ENCODE results near the gene NVL. TPM values are rescaled to one million over a fixed set of nuclear protein-coding genes. Genes with fewer than 3 reads are reported as not detected.
A peak's percentile ranks its signal among the peaks of the same experiment; 100 is the strongest.
"Not testable (repeated sequence)": the region's sequence is repeated elsewhere in the genome, so short reads cannot be mapped to it uniquely, and the experiment has no call there.

Gene NVL
- total RNA-seq, 1 donor from 2014 or later = 101 TPM

- peaks cover 18% of the 10 kb centered on the region for H3K9me3 Mint-ChIP-seq
- Histone ChIP-seq H3K27me3 (no peaks in the 10 kb centered on the region), H3K9ac (no peak overlapping the region), H3K27ac (no peak overlapping the region), H3K4me1 (no peaks in the 10 kb centered on the region), H3K36me3 (no peaks in the 10 kb centered on the region), H3K4me3 (no peak overlapping the region), H2AFZ (replicated peaks) (no peak overlapping the region), H3F3A (ENCODE audit: low read depth) (no peaks in the 10 kb centered on the region), H3K9me3 (ENCODE audit: low read depth) (peaks cover 6% of the 10 kb centered on the region), H3K4me2 (no peak overlapping the region), H3K79me2 (ENCODE audit: low read depth) (no peaks in the 10 kb centered on the region), H4K20me1 (ENCODE audit: low read depth) (no peaks in the 10 kb centered on the region)
- DNase-seq (ENCODE audit: low spot score) = no peak
- no peak overlapping the region for H3K27ac Mint-ChIP-seq
- peaks cover 2% of the 10 kb centered on the region for H3K4me1 Mint-ChIP-seq
- no peaks in the 10 kb centered on the region for H3K27me3 Mint-ChIP-seq (ENCODE audit: insufficient read depth, low read depth)
- no peak for TF ChIP-seq CTCF (IDR thresholded peaks at IDR 0.05)
- TF ChIP-seq EZH2 (IDR thresholded peaks at IDR 0.05) = no peak
- TF ChIP-seq EZH2phosphoT487 (IDR thresholded peaks at IDR 0.05) = no peak
- H3K4me3 Mint-ChIP-seq = no peak overlapping the region
- H3K36me3 Mint-ChIP-seq = no peaks in the 10 kb centered on the region
These were observed 18.2 kb upstream of the NVL start for GRCh38 chr1:224348137-224348536.

GRCh38 chr1:224343679-224344078, 13.7 kb upstream of the NVL start:
- peaks cover 29% of the 10 kb centered on the region for H3K9me3 Mint-ChIP-seq

DNA sequence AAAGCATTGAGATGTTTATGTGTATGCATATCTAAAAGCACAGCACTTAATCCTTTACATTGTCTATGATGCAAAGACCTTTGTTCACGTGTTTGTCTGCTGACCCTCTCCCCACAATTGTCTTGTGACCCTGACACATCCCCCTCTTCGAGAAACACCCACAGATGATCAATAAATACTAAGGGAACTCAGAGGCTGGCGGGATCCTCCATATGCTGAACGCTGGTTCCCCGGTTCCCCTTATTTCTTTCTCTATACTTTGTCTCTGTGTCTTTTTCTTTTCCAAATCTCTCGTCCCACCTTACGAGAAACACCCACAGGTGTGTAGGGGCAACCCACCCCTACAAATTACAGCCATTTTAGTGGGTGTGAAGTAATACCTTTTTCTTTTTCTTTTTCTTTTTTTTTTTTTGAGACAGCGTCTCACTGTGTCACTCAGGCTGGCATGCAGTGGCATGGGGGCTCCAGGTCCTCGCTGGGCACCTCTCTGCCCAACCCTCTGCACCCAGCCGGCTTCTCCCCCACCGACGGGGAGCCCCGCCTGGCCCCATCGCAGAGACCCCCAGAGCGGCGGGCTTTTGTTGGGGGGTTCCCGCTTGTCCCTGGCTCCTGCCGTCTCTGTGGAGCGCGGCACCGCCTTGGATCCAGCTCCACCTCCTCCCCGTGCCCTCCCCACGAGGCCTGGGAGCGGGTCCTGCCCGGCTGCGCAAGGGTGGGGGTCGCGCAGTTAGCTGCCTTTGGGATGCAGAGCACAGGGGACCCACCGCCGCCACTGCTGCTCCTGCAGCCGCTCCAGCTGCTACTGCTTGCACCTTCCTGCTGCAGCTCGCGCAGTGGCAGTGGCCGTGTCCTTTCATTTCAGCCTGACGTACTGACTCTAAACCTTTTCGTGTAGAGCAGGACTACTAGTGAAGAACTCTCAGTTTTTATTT, 10.7 kb upstream of the NVL start:
- H3K27me3 ChIP-seq; H4K20me1 ChIP-seq (ENCODE audit: low read depth); H3K4me1 Mint-ChIP-seq; H3K4me1 ChIP-seq; H3K27me3 Mint-ChIP-seq (ENCODE audit: insufficient read depth, low read depth); H3K9ac ChIP-seq; H3K36me3 ChIP-seq; H3K27ac ChIP-seq; H3K79me2 ChIP-seq (ENCODE audit: low read depth); H3K27ac Mint-ChIP-seq; H3K9me3 ChIP-seq (ENCODE audit: low read depth); H3K36me3 Mint-ChIP-seq: not testable (repeated sequence)
- peak; percentile 45 for DNase-seq (ENCODE audit: low spot score)
- Histone ChIP-seq H3K4me3 (peak overlapping the region; percentile 54), H3K4me2 (peak overlapping the region; percentile 88), H3F3A (ENCODE audit: low read depth) (peaks cover 25% of the 10 kb centered on the region), H2AFZ (replicated peaks) (peak overlapping the region; percentile 98)
- Mint-ChIP-seq H3K9me3 (peaks cover 26% of the 10 kb centered on the region), H3K4me3 (peak overlapping the region; percentile 71)

More at GRCh38 chr1:224343679-224344078, 13.7 kb upstream of the NVL start:
- H3K36me3 Mint-ChIP-seq = peaks cover 4% of the 10 kb centered on the region
- Histone ChIP-seq H3F3A (ENCODE audit: low read depth) (peaks cover 22% of the 10 kb centered on the region), H3K4me2 (no peak overlapping the region), H3K27ac (no peak overlapping the region), H3K4me1 (peaks cover 10% of the 10 kb centered on the region), H4K20me1 (ENCODE audit: low read depth) (no peaks in the 10 kb centered on the region), H3K9ac (no peak overlapping the region), H3K4me3 (no peak overlapping the region), H3K79me2 (ENCODE audit: low read depth) (no peaks in the 10 kb centered on the region), H3K36me3 (no peaks in the 10 kb centered on the region), H3K27me3 (no peaks in the 10 kb centered on the region), H3K9me3 (ENCODE audit: low read depth) (peaks cover 6% of the 10 kb centered on the region), H2AFZ (replicated peaks) (no peak overlapping the region)
- peaks cover 2% of the 10 kb centered on the region for H3K4me1 Mint-ChIP-seq
- no peak for DNase-seq (ENCODE audit: low spot score)
- no peaks in the 10 kb centered on the region for H3K27me3 Mint-ChIP-seq (ENCODE audit: insufficient read depth, low read depth)
- TF ChIP-seq EZH2phosphoT487 (IDR thresholded peaks at IDR 0.05) = no peak
- no peak for TF ChIP-seq EZH2 (IDR thresholded peaks at IDR 0.05)
- TF ChIP-seq CTCF (IDR thresholded peaks at IDR 0.05) = no peak
- H3K27ac Mint-ChIP-seq = no peak overlapping the region
- no peak overlapping the region for H3K4me3 Mint-ChIP-seq

- no peak overlapping the region for H3K27ac Mint-ChIP-seq
- H3K9me3 Mint-ChIP-seq = peaks cover 22% of the 10 kb centered on the region
These were observed 9.6 kb upstream of the NVL start for GRCh38 chr1:224339442-224340033.

More at GRCh38 chr1:224339442-224340033, 9.6 kb upstream of the NVL start:
- Mint-ChIP-seq H3K4me1 (peaks cover 2% of the 10 kb centered on the region), H3K36me3 (peaks cover 4% of the 10 kb centered on the region), H3K27me3 (ENCODE audit: insufficient read depth, low read depth) (peaks cover 4% of the 10 kb centered on the region), H3K4me3 (no peak overlapping the region)
- Histone ChIP-seq H3K4me3 (no peak overlapping the region), H3K27ac (no peak overlapping the region), H3K9ac (no peak overlapping the region), H3K79me2 (ENCODE audit: low read depth) (no peaks in the 10 kb centered on the region), H3K4me2 (no peak overlapping the region), H3K36me3 (no peaks in the 10 kb centered on the region), H3K27me3 (no peaks in the 10 kb centered on the region), H3F3A (ENCODE audit: low read depth) (peaks cover 25% of the 10 kb centered on the region), H4K20me1 (ENCODE audit: low read depth) (no peaks in the 10 kb centered on the region), H3K9me3 (ENCODE audit: low read depth) (peaks cover 6% of the 10 kb centered on the region), H2AFZ (replicated peaks) (peak overlapping the region; percentile 57), H3K4me1 (peaks cover 10% of the 10 kb centered on the region)
- TF ChIP-seq CTCF (IDR thresholded peaks at IDR 0.05) = no peak
- no peak for DNase-seq (ENCODE audit: low spot score)

Data from neural progenitor cell (in vitro differentiated cells).